ENCODE measurements around the gene ZDHHC1. TPM values are rescaled to one million over a fixed set of nuclear protein-coding genes. Genes with fewer than 3 reads are reported as not detected.

Gene ZDHHC1
- total RNA-seq, 2 donors from 2014 or later = 15.0 to 28.7 TPM

- Histone ChIP-seq H3K36me3 (peaks cover 17% of the 10 kb centered on the region), H3K4me1 (ENCODE audit: control insufficient read depth in 1 of 2, low read depth in 2 of 2) (peaks cover 3 to 40% of the 10 kb centered on the region in 2 donors), H3K27me3 (replicated peaks; ENCODE audit: insufficient read depth) (no peaks in the 10 kb centered on the region), H3K4me3 (no peak overlapping the region), H3K9me3 (no peaks in the 10 kb centered on the region), H3K27ac (no peak overlapping the region)
- ATAC-seq (ENCODE audit: insufficient number of reproducible peaks, low FRiP score, low read depth) (no peak), DNase-seq (ENCODE audit: low spot score) (no peak)
- no peak for TF ChIP-seq CTCF (IDR thresholded peaks at IDR 0.05)
These were observed 35.6 kb upstream of the ZDHHC1 start for GRCh38 chr16:67451704-67452435.

GRCh38 chr16:67451061-67451703, 34.9 kb upstream of the ZDHHC1 start:
- Histone ChIP-seq H3K4me3 (no peak overlapping the region), H3K27me3 (replicated peaks; ENCODE audit: insufficient read depth) (no peaks in the 10 kb centered on the region), H3K4me1 (ENCODE audit: control insufficient read depth in 1 of 2, low read depth in 2 of 2) (peaks cover 0 to 36% of the 10 kb centered on the region in 2 donors), H3K36me3 (peaks cover 17% of the 10 kb centered on the region), H3K27ac (no peak overlapping the region), H3K9me3 (no peaks in the 10 kb centered on the region)
- no peak for DNase-seq (ENCODE audit: low spot score)
- TF ChIP-seq CTCF (IDR thresholded peaks at IDR 0.05) = no peak
- no peak for ATAC-seq (ENCODE audit: insufficient number of reproducible peaks, low FRiP score, low read depth)

- DNase-seq (ENCODE audit: low spot score) (no peak), ATAC-seq (ENCODE audit: insufficient number of reproducible peaks, low FRiP score, low read depth) (no peak)
- Histone ChIP-seq H3K9me3 (no peaks in the 10 kb centered on the region), H3K36me3 (peaks cover 23% of the 10 kb centered on the region), H3K27ac (no peak overlapping the region), H3K4me3 (no peak overlapping the region), H3K27me3 (replicated peaks; ENCODE audit: insufficient read depth) (no peaks in the 10 kb centered on the region), H3K4me1 (ENCODE audit: control insufficient read depth in 1 of 2, low read depth in 2 of 2) (peaks cover 0 to 38% of the 10 kb centered on the region in 2 donors)
- no peak for TF ChIP-seq CTCF (IDR thresholded peaks at IDR 0.05)
These were observed 33.5 kb upstream of the ZDHHC1 start for GRCh38 chr16:67449739-67450138.

- DNase-seq (ENCODE audit: low spot score) (no peak), ATAC-seq (ENCODE audit: insufficient number of reproducible peaks, low FRiP score, low read depth) (no peak)
- no peak overlapping the region for H3K27ac ChIP-seq
- H3K27me3 ChIP-seq (replicated peaks; ENCODE audit: insufficient read depth) = no peaks in the 10 kb centered on the region
- peaks cover 0 to 38% of the 10 kb centered on the region in 2 donors for H3K4me1 ChIP-seq (ENCODE audit: control insufficient read depth in 1 of 2, low read depth in 2 of 2)
- no peak for TF ChIP-seq CTCF (IDR thresholded peaks at IDR 0.05)
- H3K9me3 ChIP-seq = no peaks in the 10 kb centered on the region
- no peak overlapping the region for H3K4me3 ChIP-seq
- H3K36me3 ChIP-seq = peaks cover 24% of the 10 kb centered on the region
These were observed 33.1 kb upstream of the ZDHHC1 start for GRCh38 chr16:67449336-67449735.

- Histone ChIP-seq H3K27ac (no peak overlapping the region), H3K36me3 (peaks cover 27% of the 10 kb centered on the region)
These were observed 32.3 kb upstream of the ZDHHC1 start for GRCh38 chr16:67448580-67448979.

More at GRCh38 chr16:67448580-67448979, 32.3 kb upstream of the ZDHHC1 start:
- peaks cover 0 to 45% of the 10 kb centered on the region in 2 donors for H3K4me1 ChIP-seq (ENCODE audit: control insufficient read depth in 1 of 2, low read depth in 2 of 2)
- TF ChIP-seq CTCF (IDR thresholded peaks at IDR 0.05) = no peak
- no peaks in the 10 kb centered on the region for H3K9me3 ChIP-seq
- no peak overlapping the region for H3K4me3 ChIP-seq
- no peak for ATAC-seq (ENCODE audit: insufficient number of reproducible peaks, low FRiP score, low read depth)
- H3K27me3 ChIP-seq (replicated peaks; ENCODE audit: insufficient read depth) = no peaks in the 10 kb centered on the region
- no peak for DNase-seq (ENCODE audit: low spot score)
